ENCODE results near the gene FAM131A. TPM values are rescaled to one million over a fixed set of nuclear protein-coding genes. Genes with fewer than 3 reads are reported as not detected.

The FAM131A gene
- total and polyA plus RNA-seq, 10 of the 15 experiments (the other 5 are each of a cell fraction or from before 2014, with no cell fraction given) = 0.31 to 4.5 (median 1.5) TPM

- ChIA-PET RAD21 (ENCODE audit: unreplicated experiment) (no interaction called here), CTCF (interaction anchor here (1.8 kb wide), 1 partner anchor 29 kb away, joined by 6 read pairs; no protein-coding TSS in a partner anchor), SMC1A (ENCODE audit: uncharacterized antibody, unreplicated experiment) (no interaction called here), POLR2A (interaction anchor here (0.7 kb wide), 1 partner anchor 138 kb away, joined by 3 read pairs; no protein-coding TSS in a partner anchor)
- no peak overlapping the region for H3K4me2 ChIP-seq (ENCODE audit: control insufficient read depth, insufficient read depth)
- TF ChIP-seq ZBTB40 (IDR thresholded peaks at IDR 0.05; ENCODE audit: borderline replicate concordance) = no peak
- TF ChIP-seq DPF2 (IDR thresholded peaks at IDR 0.05) = no peak
- TF ChIP-seq KDM1A (IDR thresholded peaks at IDR 0.05; ENCODE audit: borderline replicate concordance) = no peak
- TF ChIP-seq POLR2AphosphoS5 (IDR thresholded peaks at IDR 0.05; ENCODE audit: low read length) = peak; percentile 15; the same call in 1 of the 2 replicates
- no peak for TF ChIP-seq CEBPZ (IDR thresholded peaks at IDR 0.05; ENCODE audit: low read depth, low read length)
- FAIRE-seq = no peak
- H3K36me3 ChIP-seq (ENCODE audit: control insufficient read depth in 2 of 2, insufficient read depth in 2 of 2, low read length in 1 of 2) = peaks cover 66 to 79% of the 10 kb centered on the region in 2 experiments
- DNase-seq (ENCODE audit: low read depth, low spot score) = no peak
- 98% methylated on average over 12 of the region's 13 CpGs for WGBS (ENCODE audit: insufficient coverage, insufficient replicate concordance, low lambda C conversion rate, missing lambda C conversion rate)
- H3K9ac ChIP-seq (ENCODE audit: control insufficient read depth, insufficient read depth, low read length) = no peak overlapping the region
- H3K79me2 ChIP-seq (ENCODE audit: control insufficient read depth, insufficient read depth, low read length) = peaks cover 5% of the 10 kb centered on the region
- in situ Hi-C loops (cut with MboI) = no loop called here
- no peak overlapping the region for H2AFZ ChIP-seq (ENCODE audit: control insufficient read depth, low read depth, low read length)
- H3K4me1 ChIP-seq (ENCODE audit: control insufficient read depth, insufficient read depth, low read length) = no peaks in the 10 kb centered on the region; the same call in 1 of the 2 replicates
- no peak overlapping the region for H3K4me3 ChIP-seq
- no peaks in the 10 kb centered on the region for H3K27me3 ChIP-seq (replicated peaks in 1 of 2; ENCODE audit: control insufficient read depth in 2 of 2, insufficient read depth in 2 of 2, low read length in 1 of 2)
- intact Hi-C loops (cut with micrococcal nuclease; ENCODE audit: unreplicated experiment) = no loop called here
- H3K27ac ChIP-seq (ENCODE audit: control insufficient read depth, insufficient read depth) = no peak overlapping the region
- H4K20me1 ChIP-seq (ENCODE audit: control insufficient read depth, insufficient read depth) = no peaks in the 10 kb centered on the region; the same call in none of the 2 replicates
- H3K9me3 ChIP-seq (replicated peaks; ENCODE audit: control insufficient read depth, insufficient read depth, low read length) = no peaks in the 10 kb centered on the region
- BruUV-seq (replicated peaks) = TSS peak; percentile 3
- ATAC-seq = no peak
Measured at GRCh38 chr3:184325269-184325668, 12.1 kb upstream of the FAM131A start.
